GM12892 (cell line): ENCODE results near the gene TEX14.
"Not testable (repeated sequence)": the region's sequence is repeated elsewhere in the genome, so short reads cannot be mapped to it uniquely, and the experiment has no call there.

ENCODE experiments used
- DNase-seq: peaks from one replicate; pipeline ENCODE4 v3.0.0; 2011; ENCODE audit not compliant: insufficient read length
- FAIRE-seq: peaks from 2 replicates; lab custom pipeline; 2011; peaks lifted over from hg19 to GRCh38; lab: Jason Lieb, UNC
- POLR2A ChIP-seq: IDR thresholded peaks from 2 replicates; pipeline ENCODE4 v1.6.1; 2011; ENCODE audit warnings: low read depth, low read length, control low read depth
- POLR2AphosphoS5 ChIP-seq: IDR thresholded peaks from 2 replicates; pipeline ENCODE4 v1.6.1; 2011; ENCODE audit warnings: low read depth, low read length, control low read depth
- TAF1 ChIP-seq: IDR thresholded peaks from 2 replicates; pipeline ENCODE4 v1.6.1; 2011; ENCODE audit warnings: low read depth, mild to moderate bottlenecking, control low read depth, low read length, borderline replicate concordance

The TEX14 gene

DNA sequence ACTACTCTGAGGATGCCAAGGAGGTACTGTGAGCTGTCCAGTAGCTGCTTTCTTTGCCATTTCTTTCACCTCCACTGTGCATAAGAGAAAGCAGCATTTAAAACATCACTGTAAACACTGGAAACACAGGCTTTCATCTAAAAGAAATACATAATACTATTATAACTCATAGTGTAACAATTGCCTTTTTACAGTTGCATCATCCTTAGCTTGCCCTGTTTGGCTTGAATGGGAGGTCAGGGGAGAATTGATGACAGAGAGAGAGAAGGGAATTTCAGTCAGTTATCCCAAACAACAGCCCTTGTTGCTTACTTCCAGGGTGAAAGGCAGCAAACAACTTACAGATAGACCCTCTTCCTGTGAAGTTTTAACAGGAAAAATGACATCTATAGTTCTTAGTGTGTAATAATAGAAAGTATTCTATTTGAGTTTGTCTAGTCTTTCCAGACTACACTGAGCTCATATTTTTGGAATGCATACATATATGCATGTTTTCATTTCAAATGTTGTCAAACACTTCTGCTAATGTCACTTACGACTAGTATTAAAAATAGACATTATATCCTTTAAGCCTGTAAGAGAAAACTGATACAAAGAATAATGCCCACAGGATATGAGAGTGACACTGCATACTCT is 105.7 kb downstream of the TEX14 start:
- no peak for FAIRE-seq
- no peak for DNase-seq
- TF ChIP-seq TAF1 (no peak), POLR2A (no peak), POLR2AphosphoS5 (no peak)

DNA sequence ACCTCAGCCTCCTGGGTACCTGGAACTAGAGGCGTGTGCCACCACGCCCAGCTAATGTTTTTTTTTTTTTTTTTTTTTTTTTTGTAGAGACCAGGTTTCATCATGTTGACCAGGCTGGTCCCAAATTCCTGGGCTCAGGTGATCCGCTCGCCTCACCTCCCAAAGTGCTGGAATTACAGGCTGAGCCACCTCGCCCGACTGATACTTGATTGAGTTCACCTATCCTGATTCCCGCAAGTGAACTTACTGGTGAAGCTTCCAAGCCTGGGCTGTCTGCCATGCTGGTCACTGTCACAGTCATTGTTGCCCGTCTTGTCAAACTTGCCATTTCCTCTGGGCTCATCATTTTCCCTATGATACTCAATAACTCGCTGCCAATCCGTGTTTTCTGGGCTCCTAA is 106.3 kb downstream of the TEX14 start:
- DNase-seq: no peak
- no peak for FAIRE-seq
- TF ChIP-seq POLR2A (no peak), TAF1 (no peak), POLR2AphosphoS5 (no peak)

GRCh38 chr17:58583486-58583885 is 108.4 kb downstream of the TEX14 start:
- no peak for DNase-seq
- no peak for TF ChIP-seq POLR2A
- TF ChIP-seq TAF1: no peak
- TF ChIP-seq POLR2AphosphoS5: no peak
- no peak for FAIRE-seq

DNA sequence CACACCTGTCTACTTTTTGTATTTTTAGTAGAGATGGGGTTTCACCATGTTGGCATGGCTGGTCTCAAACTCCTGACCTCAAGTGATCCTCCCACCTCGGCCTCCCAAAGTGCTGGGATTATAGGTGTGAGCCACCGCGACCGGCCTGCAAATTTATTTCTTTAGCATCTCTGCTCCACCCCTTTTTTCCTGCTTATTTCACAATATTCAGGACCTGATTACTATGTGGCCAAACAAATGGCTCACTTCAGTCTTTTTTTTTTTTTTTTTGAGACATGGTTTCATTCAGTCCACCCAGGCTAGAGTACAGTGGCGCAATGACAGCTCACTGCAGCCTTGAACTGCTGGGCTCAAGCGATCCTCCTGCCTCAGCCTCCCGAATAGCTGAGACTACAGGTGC is 109.1 kb downstream of the TEX14 start:
- not testable (repeated sequence) for DNase-seq

DNA sequence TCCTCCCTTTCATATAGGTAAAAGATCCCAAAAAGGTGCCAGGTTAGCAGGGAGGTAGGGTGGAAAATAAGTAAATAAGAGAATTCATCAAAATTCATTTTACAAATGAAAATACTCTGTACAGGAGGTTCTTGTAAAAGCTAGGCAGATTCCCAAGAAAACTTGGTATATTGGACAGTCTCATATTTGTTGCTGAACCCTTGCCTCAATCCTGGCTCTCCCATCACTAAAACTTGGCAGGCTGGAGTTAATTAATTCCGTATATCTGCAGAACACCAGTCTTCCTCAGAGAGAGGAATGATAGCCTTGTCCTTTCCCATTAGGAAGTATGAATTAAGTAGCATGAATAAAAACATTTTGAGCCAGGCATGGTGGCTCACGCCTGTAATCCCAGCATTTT is 111.2 kb downstream of the TEX14 start:
- FAIRE-seq (no peak), DNase-seq (no peak)
- TF ChIP-seq TAF1 (no peak), POLR2A (no peak), POLR2AphosphoS5 (no peak)

More for the DNA sequence above, 109.1 kb downstream of the TEX14 start:
- FAIRE-seq: not testable (repeated sequence)

GRCh38 chr17:58577696-58578095 is 114.1 kb downstream of the TEX14 start:
- FAIRE-seq: peak; percentile 93

GRCh38 chr17:58576679-58577367 is 115.0 kb downstream of the TEX14 start:
- DNase-seq (no peak), FAIRE-seq (peak; percentile 63)

More at GRCh38 chr17:58577696-58578095, 114.1 kb downstream of the TEX14 start:
- no peak for TF ChIP-seq TAF1
- no peak for TF ChIP-seq POLR2AphosphoS5
- no peak for TF ChIP-seq POLR2A
- peak; percentile 19 for DNase-seq

GRCh38 chr17:58575511-58575910 is 116.3 kb downstream of the TEX14 start:
- no peak for TF ChIP-seq POLR2A
- TF ChIP-seq TAF1: no peak
- DNase-seq (no peak), FAIRE-seq (no peak)

More at GRCh38 chr17:58576679-58577367, 115.0 kb downstream of the TEX14 start:
- no peak for TF ChIP-seq POLR2AphosphoS5
- TF ChIP-seq TAF1: no peak
- TF ChIP-seq POLR2A: no peak

- FAIRE-seq (no peak), DNase-seq (no peak)
- TF ChIP-seq POLR2AphosphoS5: no peak
- TF ChIP-seq POLR2A: no peak
These were observed 117.8 kb downstream of the TEX14 start for GRCh38 chr17:58574025-58574424.

DNA sequence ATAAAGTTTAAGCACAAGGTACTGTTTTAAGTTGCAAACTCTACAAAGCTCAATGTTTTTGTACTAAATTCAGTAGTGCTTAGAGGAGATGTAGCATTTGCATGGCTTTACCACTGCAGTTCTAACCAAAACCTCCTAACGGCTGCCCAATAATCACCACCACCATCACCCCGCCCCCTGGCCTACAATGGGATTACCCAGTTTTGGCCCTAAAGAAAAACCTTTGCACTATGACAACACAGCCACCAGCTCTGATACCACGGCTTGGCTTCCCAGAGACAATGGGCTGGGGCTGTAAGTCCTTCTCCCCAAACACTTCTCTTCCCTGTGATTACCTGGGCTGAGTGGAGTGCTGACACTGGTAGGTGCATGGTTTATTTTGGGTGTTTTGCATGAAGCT is 119.0 kb downstream of the TEX14 start:
- TF ChIP-seq TAF1: no peak
- no peak for TF ChIP-seq POLR2A
- TF ChIP-seq POLR2AphosphoS5: no peak
- DNase-seq (no peak), FAIRE-seq (no peak)

DNA sequence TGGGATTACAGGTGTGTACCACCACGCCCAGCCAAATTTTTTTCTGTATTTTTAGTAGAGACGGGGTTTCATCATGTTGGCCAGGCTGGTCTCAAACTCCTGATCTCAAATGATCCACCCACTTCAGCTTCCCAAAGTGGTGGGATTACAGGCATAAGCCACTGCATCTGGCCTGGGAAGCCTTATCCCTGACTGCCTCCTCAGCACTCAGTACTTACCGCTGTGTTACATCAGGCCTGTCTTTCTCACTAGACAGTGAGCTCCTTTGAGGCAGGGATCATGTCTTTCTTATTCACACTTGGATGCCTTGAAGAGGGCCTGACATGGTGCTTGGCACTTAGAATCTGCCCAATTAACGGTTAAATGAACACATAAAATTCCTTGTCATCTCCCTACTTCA is 121.1 kb downstream of the TEX14 start:
- FAIRE-seq (no peak), DNase-seq (no peak)
- no peak for TF ChIP-seq TAF1
- no peak for TF ChIP-seq POLR2A

DNA sequence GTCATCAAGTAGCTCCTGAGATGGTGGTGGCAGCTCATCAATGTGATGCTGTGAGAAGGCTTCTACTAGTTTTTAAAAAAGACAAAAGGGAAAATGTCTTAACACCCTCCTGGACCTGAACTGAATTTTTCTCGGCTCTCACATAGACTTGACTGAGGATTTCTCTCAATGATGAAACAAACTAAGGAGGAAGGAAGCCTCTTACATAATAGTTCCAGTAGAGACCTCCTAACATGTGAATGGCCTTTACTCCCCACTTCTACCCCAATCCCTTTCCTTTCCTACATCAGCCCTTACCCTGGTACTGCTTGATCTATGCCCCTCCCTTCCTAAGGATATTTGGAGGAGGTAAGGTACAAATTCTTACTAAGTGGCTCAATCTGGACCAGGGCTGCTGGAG is 122.6 kb downstream of the TEX14 start:
- DNase-seq: no peak
- no peak for FAIRE-seq
- TF ChIP-seq TAF1 (no peak), POLR2AphosphoS5 (no peak), POLR2A (no peak)

GRCh38 chr17:58568044-58568799 is 123.6 kb downstream of the TEX14 start:
- no peak for FAIRE-seq
- TF ChIP-seq POLR2AphosphoS5 (no peak), TAF1 (no peak), POLR2A (no peak)
- DNase-seq: no peak
